H1 (cell line): ENCODE data around the gene MAP1B. TPM values are rescaled to one million over a fixed set of nuclear protein-coding genes. Genes with fewer than 3 reads are reported as not detected.

Experiments used
- CEBPB ChIP-seq: IDR thresholded peaks from 2 replicates; pipeline ENCODE4 v1.6.1; 2012; ENCODE audit warnings: low read depth, low read length
- HDAC6 ChIP-seq: IDR thresholded peaks from one replicate; pipeline ENCODE4 v1.7.1; 2012; ENCODE audit warnings: low read depth, mild to moderate bottlenecking, inconsistent platforms, low read length, moderate library complexity
- NANOG ChIP-seq: IDR thresholded peaks from 2 replicates; pipeline ENCODE4 v1.6.1; 2011; ENCODE audit warnings: low read length, low read depth, mild to moderate bottlenecking, inconsistent platforms; ENCODE audit not compliant: insufficient read depth, poor library complexity, severe bottlenecking
- polyA plus RNA-seq, 7 experiments: library from polyadenylated mRNA; depleted of rRNA in 3 of 7; stranded (reverse) in 5 of 7; unstranded in 2 of 7; fragments of >200 nt in 5 of 7; fragments of 200-250 nt in 2 of 7; gene quantifications; 1 replicate in 5 of 7; 2 replicates in 1 of 7; 4 replicates in 1 of 7; pipeline versions ENCODE4 v1.2.1 to v1.2.3, GENCODE V29; 2011 to 2013; ENCODE audit warnings: missing spikeins in 2 of 7, mixed read lengths in 2 of 7
- total RNA-seq: library from RNA; stranded (reverse); fragmentation: NEBNext Ultra II Directional; extraction: Animal tissue kit (Norgen Biotek cat#: 25700); gene quantifications from 2 replicates; pipeline ENCODE4 v1.2.1, GENCODE V29; 2021

The MAP1B gene
- total and polyA plus RNA-seq, 2 of the 8 experiments (the other 6 are each of a cell fraction or from before 2014, with no cell fraction given): 24.5 to 120 TPM

DNA sequence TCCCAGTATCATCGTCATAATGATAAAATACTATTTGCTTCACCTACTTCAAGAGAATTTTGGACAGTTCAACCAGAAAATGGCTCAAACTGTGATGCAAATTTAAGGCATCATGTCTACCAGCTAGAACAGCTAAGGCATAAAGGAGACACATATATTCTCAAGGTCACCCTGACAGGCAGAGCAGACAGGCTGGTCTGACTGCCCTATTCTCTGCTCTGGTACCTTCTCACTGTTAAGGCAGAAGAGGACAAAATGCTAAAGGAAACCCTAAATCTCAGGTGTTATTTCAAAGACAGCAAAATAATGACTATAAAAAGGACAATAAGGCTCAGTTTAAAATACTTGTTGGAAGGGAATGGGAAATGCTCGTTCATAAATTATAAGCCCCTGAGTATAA is 125.6 kb downstream of the MAP1B start (continued):
- TF ChIP-seq NANOG (no peak), HDAC6 (no peak), CEBPB (no peak)
